Neuronal stem cell (in vitro differentiated cells): ENCODE measurements around the gene SND1.

Experiments used
- DNase-seq: peaks from one replicate; pipeline ENCODE4 v3.0.0-alpha.2; 2013; ENCODE audit warnings: low spot score
- H2AFZ ChIP-seq: one replicate; pipeline ENCODE4 v1.6.1; 2013; ENCODE audit warnings: mild to moderate bottlenecking, low read length, inconsistent platforms
- H2AK5ac ChIP-seq: 2 replicates; pipeline ENCODE4 v1.6.1; 2013; ENCODE audit warnings: low read depth, mild to moderate bottlenecking, inconsistent platforms, low read length, moderate library complexity, mixed read lengths
- H2BK120ac ChIP-seq: 2 replicates; pipeline ENCODE4 v1.6.1; 2013; ENCODE audit warnings: low read depth, mild to moderate bottlenecking, inconsistent platforms, low read length, moderate library complexity, mixed read lengths
- H2BK12ac ChIP-seq: one replicate; pipeline ENCODE4 v1.6.1; 2013; ENCODE audit warnings: low read length, inconsistent platforms
- H2BK15ac ChIP-seq: 2 replicates; pipeline ENCODE4 v1.6.1; 2013; ENCODE audit warnings: mild to moderate bottlenecking, low read length, inconsistent platforms, mixed read lengths
- H2BK5ac ChIP-seq: one replicate; pipeline ENCODE4 v1.6.1; 2013; ENCODE audit warnings: inconsistent platforms, mild to moderate bottlenecking, low read length, moderate library complexity
- H3K14ac ChIP-seq: one replicate; pipeline ENCODE4 v1.6.1; 2013; ENCODE audit warnings: low read length, inconsistent platforms
- H3K18ac ChIP-seq: 2 replicates; pipeline ENCODE4 v1.6.1; 2013; ENCODE audit warnings: low read length, inconsistent platforms
- H3K23ac ChIP-seq: 2 replicates; pipeline ENCODE4 v1.6.1; 2013; ENCODE audit warnings: low read depth, mild to moderate bottlenecking, mixed read lengths, low read length, inconsistent platforms; ENCODE audit not compliant: poor library complexity
- H3K27ac ChIP-seq: replicated peaks from 3 replicates; pipeline ENCODE4 v1.5.1; 2013; ENCODE audit warnings: low read length, inconsistent platforms
- H3K27me3 ChIP-seq, 3 experiments: 2 replicates each; pipeline ENCODE4 v1.6.1; 2013; ENCODE audit warnings: low read length in 3 of 3, mild to moderate bottlenecking in 2 of 3, inconsistent platforms in 1 of 3, low read depth in 1 of 3, mixed read lengths in 1 of 3, moderate library complexity in 1 of 3; ENCODE audit not compliant: control insufficient read depth in 3 of 3, insufficient read depth in 3 of 3
- H3K36me3 ChIP-seq, 2 donors: replicated peaks in 1 of 2; 2 replicates each; pipeline ENCODE4 v1.6.1; 2013; ENCODE audit warnings: low read length in 2 of 2; ENCODE audit not compliant: control insufficient read depth in 2 of 2, insufficient read depth in 2 of 2
- H3K4ac ChIP-seq: 2 replicates; pipeline ENCODE4 v1.6.1; 2013; ENCODE audit warnings: inconsistent platforms, mild to moderate bottlenecking, low read length, moderate library complexity
- H3K4me1 ChIP-seq, 2 donors: 1 replicate in 1 of 2; 2 replicates in 1 of 2; pipeline ENCODE4 v1.6.1; 2013; ENCODE audit warnings: low read length in 2 of 2, low read depth in 1 of 2; ENCODE audit not compliant: control insufficient read depth in 2 of 2, insufficient read depth in 1 of 2
- H3K4me2 ChIP-seq: one replicate; pipeline ENCODE4 v1.6.1; 2013; ENCODE audit warnings: mild to moderate bottlenecking, low read length, inconsistent platforms; ENCODE audit not compliant: insufficient read depth, poor library complexity, severe bottlenecking
- H3K4me3 ChIP-seq, 2 donors: 2 replicates each; pipeline ENCODE4 v1.5.1; 2013; ENCODE audit warnings: low read length in 2 of 2, mild to moderate bottlenecking in 2 of 2, inconsistent platforms in 1 of 2, moderate library complexity in 1 of 2
- H3K79me1 ChIP-seq: one replicate; pipeline ENCODE4 v1.6.1; 2013; ENCODE audit warnings: low read depth, mild to moderate bottlenecking, inconsistent platforms, low read length, moderate library complexity
- H3K9ac ChIP-seq: one replicate; pipeline ENCODE4 v1.6.1; 2013; ENCODE audit warnings: mild to moderate bottlenecking, low read depth, low read length, inconsistent platforms; ENCODE audit not compliant: poor library complexity
- H3K9me3 ChIP-seq, 2 donors: replicated peaks in 1 of 2; 2 replicates each; pipeline versions ENCODE3 to v1.6.1; 2013; ENCODE audit warnings: low read length in 2 of 2, mild to moderate bottlenecking in 2 of 2, inconsistent platforms in 1 of 2, low read depth in 1 of 2, mixed read lengths in 1 of 2, moderate library complexity in 1 of 2; ENCODE audit not compliant: control insufficient read depth in 2 of 2, insufficient read depth in 1 of 2
- H4K8ac ChIP-seq: one replicate; pipeline ENCODE4 v1.6.1; 2013; ENCODE audit warnings: low read depth, mild to moderate bottlenecking, inconsistent platforms, low read length, moderate library complexity
- H4K91ac ChIP-seq: one replicate; pipeline ENCODE4 v1.6.1; 2013; ENCODE audit warnings: low read length, low read depth, mild to moderate bottlenecking, inconsistent platforms; ENCODE audit not compliant: poor library complexity
- WGBS, 2 donors: extraction: QIAGEN DNeasy Blood & Tissue Kit; methylation state at CpG; one replicate each; pipeline ENCODE4 v1.1.7; 2013; ENCODE audit warnings: missing lambda C conversion rate in 2 of 2, mixed read lengths in 1 of 2; ENCODE audit not compliant: insufficient read length in 2 of 2, insufficient replicate concordance in 1 of 2; ENCODE audit errors: extremely low coverage in 2 of 2; 5-methylcytosine and 5-hydroxymethylcytosine counted together

SND1 gene

DNA sequence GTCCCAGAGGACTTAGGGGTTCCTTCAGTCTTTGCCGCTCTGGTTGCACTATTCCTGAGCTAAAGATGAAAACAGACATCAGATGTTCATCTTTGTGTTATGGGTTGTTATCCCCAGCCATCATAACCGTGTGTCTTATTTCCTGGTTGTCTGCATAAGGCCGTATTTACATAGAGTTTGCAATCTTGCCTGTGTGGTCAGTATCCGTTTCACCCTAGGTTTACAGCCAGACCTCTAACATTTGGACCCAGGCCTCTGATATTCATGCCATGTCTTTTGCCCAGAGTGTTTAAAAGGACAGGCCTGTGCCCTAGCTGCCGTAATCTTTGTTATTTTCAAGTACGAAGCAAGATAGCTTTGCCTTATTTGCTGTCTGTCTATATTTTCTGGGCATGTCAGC lies 352.6 kb downstream of the SND1 start:
- Histone ChIP-seq H3K4me1 (peaks cover 12% of the 10 kb centered on the region in 2 donors), H3K23ac (no peak overlapping the region), H3K4me2 (no peak overlapping the region), H3K18ac (no peak overlapping the region), H2BK15ac (no peak overlapping the region), H3K4me3 (no peak overlapping the region), H2AK5ac (no peak overlapping the region), H3K9me3 (no peaks in the 10 kb centered on the region), H3K14ac (no peak overlapping the region), H3K27ac (no peak overlapping the region), H3K4ac (no peak overlapping the region), H2BK12ac (no peak overlapping the region), H4K8ac (no peak overlapping the region), H3K9ac (no peak overlapping the region), H3K27me3 (no peaks in the 10 kb centered on the region), H2BK5ac (no peak overlapping the region), H4K91ac (no peak overlapping the region), H3K36me3 (peaks cover 10 to 30% of the 10 kb centered on the region in 2 donors), H2BK120ac (no peak overlapping the region), H3K79me1 (peaks cover 3% of the 10 kb centered on the region), H2AFZ (no peak overlapping the region)
- no CpG with 5 or more reads among the region's 6 CpGs for WGBS, 2 donors
- DNase-seq, result no peak

DNA sequence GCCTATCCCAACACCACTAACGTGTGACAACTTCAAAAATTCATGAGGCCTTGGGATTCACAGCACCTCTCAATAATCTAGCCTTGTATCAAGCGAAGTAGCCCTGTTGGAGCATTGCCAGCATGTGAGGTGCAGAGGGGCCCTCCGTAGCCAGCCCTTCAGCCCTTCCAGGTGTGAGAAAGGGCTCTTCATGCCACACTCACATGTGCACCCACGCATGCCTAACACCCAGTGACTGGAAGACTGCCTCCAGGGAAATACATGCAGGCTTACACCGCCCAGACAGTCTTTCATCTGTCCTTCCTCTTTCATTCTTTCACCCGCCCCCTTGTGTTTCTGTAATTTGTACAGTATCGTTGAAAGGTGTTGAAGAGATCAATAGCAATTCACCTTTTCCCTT lies 353.1 kb downstream of the SND1 start:
- Histone ChIP-seq H3K27me3 (no peaks in the 10 kb centered on the region), H2BK120ac (no peak overlapping the region), H2AK5ac (no peak overlapping the region), H3K36me3 (peaks cover 10 to 31% of the 10 kb centered on the region in 2 donors), H3K4me1 (peaks cover 12 to 15% of the 10 kb centered on the region in 2 donors), H3K23ac (no peak overlapping the region), H2BK12ac (no peak overlapping the region), H3K4ac (no peak overlapping the region), H4K8ac (no peak overlapping the region), H3K18ac (no peak overlapping the region), H3K4me2 (no peak overlapping the region), H3K9me3 (no peaks in the 10 kb centered on the region), H3K27ac (no peak overlapping the region), H2AFZ (no peak overlapping the region), H3K9ac (no peak overlapping the region), H2BK15ac (no peak overlapping the region), H3K4me3 (no peak overlapping the region), H3K79me1 (peaks cover 3% of the 10 kb centered on the region), H2BK5ac (no peak overlapping the region), H3K14ac (no peak overlapping the region), H4K91ac (no peak overlapping the region)
- no CpG with 5 or more reads among the region's 7 CpGs for WGBS, 2 donors
- no peak for DNase-seq

DNA sequence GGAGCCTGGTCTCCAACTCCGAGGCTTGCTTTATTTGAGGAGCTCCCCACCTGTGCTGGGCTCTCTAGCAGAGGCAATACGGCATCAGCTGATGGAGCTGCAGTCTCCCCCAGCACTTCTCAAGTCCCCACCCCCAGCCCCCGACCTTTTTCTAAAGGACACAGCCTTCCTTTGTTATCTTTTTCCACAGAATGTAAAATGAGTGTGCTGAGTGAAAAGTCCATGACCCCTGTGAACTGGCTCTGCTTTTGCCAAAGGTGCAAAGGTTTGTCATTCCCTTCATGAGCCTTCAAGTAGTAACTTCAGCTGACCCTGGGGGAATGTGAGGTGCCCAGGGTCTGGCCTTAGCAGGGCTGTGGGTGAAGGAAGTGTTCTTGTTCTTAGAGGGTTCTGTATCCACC lies 353.8 kb downstream of the SND1 start:
- DNase-seq, result no peak
- Histone ChIP-seq H3K27ac (no peak overlapping the region), H2AK5ac (no peak overlapping the region), H4K91ac (no peak overlapping the region), H3K23ac (no peak overlapping the region), H3K9me3 (no peaks in the 10 kb centered on the region), H3K18ac (no peak overlapping the region), H2BK5ac (no peak overlapping the region), H2BK12ac (no peak overlapping the region), H3K9ac (no peak overlapping the region), H3K4me2 (no peak overlapping the region), H3K4me1 (peaks cover 16 to 20% of the 10 kb centered on the region in 2 donors), H3K4me3 (no peak overlapping the region), H3K27me3 (no peaks in the 10 kb centered on the region), H3K79me1 (peaks cover 3% of the 10 kb centered on the region), H2AFZ (no peak overlapping the region), H2BK120ac (no peak overlapping the region), H3K4ac (no peak overlapping the region), H3K36me3 (peaks cover 10 to 27% of the 10 kb centered on the region in 2 donors), H4K8ac (no peak overlapping the region), H3K14ac (no peak overlapping the region), H2BK15ac (no peak overlapping the region)
- no CpG with 5 or more reads among the region's 3 CpGs for WGBS, 2 donors

DNA sequence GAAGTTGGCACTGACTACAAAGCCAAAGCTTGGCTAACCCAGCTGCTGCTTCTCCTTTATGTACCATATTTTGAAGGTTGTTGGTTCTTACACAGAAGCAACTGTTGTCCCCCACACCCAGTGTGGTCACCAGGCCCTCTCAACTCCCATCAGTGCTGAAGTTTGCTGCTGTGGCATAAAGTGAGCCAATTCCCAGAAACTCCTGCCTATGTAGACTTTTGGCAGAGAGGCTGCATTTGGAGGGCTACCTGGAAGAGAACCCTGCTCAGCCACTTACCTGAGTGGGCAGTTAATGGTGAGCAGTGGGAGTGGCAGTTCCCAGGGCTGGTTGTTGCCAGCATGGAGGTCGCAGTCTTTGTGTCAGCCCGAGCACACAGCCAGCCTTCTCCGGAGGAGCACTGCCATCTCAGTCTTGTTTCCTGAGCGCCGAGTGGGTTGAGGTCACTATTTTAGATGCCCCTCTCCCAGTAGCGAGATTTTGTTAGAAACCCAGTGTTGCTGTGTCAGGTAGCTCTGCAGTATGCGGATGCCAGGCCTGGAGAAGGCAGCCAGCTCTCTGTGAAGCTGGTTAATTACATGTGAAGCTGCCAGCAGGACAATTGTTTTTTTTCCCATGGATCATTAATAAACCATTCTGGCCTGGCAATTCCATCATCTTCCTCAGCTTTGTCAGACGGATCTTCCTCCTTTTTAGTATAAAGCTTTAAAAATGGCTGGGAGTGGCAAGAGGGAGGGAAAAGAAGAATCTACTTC lies 354.7 kb downstream of the SND1 start:
- no peak overlapping the region for H2BK12ac ChIP-seq
- WGBS, 2 donors, result no CpG with 5 or more reads among the region's 8 CpGs

More for the DNA sequence above, 354.7 kb downstream of the SND1 start:
- H2BK5ac ChIP-seq, result no peak overlapping the region
- no peak overlapping the region for H2AFZ ChIP-seq
- H3K27me3 ChIP-seq, result no peaks in the 10 kb centered on the region
- peaks cover 10 to 27% of the 10 kb centered on the region in 2 donors for H3K36me3 ChIP-seq
- no peak overlapping the region for H2AK5ac ChIP-seq
- no peak overlapping the region for H4K91ac ChIP-seq
- no peak overlapping the region for H3K23ac ChIP-seq
- no peaks in the 10 kb centered on the region for H3K9me3 ChIP-seq
- no peak overlapping the region for H3K4ac ChIP-seq
- H3K14ac ChIP-seq, result no peak overlapping the region
- H3K4me2 ChIP-seq, result no peak overlapping the region
- no peak overlapping the region for H2BK15ac ChIP-seq
- DNase-seq, result no peak
- H3K4me3 ChIP-seq, result no peak overlapping the region
- peaks cover 23 to 26% of the 10 kb centered on the region in 2 donors for H3K4me1 ChIP-seq
- H4K8ac ChIP-seq, result no peak overlapping the region
- H3K27ac ChIP-seq, result no peak overlapping the region
- no peak overlapping the region for H3K9ac ChIP-seq
- H3K79me1 ChIP-seq, result peaks cover 3% of the 10 kb centered on the region
- H2BK120ac ChIP-seq, result no peak overlapping the region
- no peak overlapping the region for H3K18ac ChIP-seq
